Testis (tissue), 3 donors: ENCODE results near the gene WDR82. TPM values are rescaled to one million over a fixed set of nuclear protein-coding genes. Genes with fewer than 3 reads are reported as not detected.

Experiments
- DNase-seq: peaks from one replicate; pipeline ENCODE4 v3.0.0-alpha.2; 2019
- H3K27ac ChIP-seq, 2 donors: fragments of 200-600 bp; sonication (generic); one replicate each; pipeline ENCODE4 v1.5.1; 2019
- H3K27me3 ChIP-seq: fragments of 200-600 bp; sonication (generic); one replicate; pipeline ENCODE4 v1.5.1; 2019
- H3K36me3 ChIP-seq: fragments of 200-600 bp; sonication (generic); one replicate; pipeline ENCODE4 v1.5.1; 2017; ENCODE audit warnings: low read depth; ENCODE audit errors: missing control alignments
- H3K4me1 ChIP-seq: fragments of 200-600 bp; sonication (generic); one replicate; pipeline ENCODE4 v1.5.1; 2019
- H3K4me3 ChIP-seq, 2 donors: fragments of 200-600 bp; sonication (generic); one replicate each; pipeline ENCODE4 v1.5.1; 2017 to 2019
- H3K9me3 ChIP-seq: fragments of 200-600 bp; sonication (generic); one replicate; pipeline ENCODE4 v1.5.1; 2017
- POLR2A ChIP-seq: fragments of 450-650 bp; IDR thresholded peaks from one replicate; pipeline ENCODE4 v1.6.1; 2017; ENCODE audit warnings: antibody characterized with exemption, mild to moderate bottlenecking, moderate library complexity
- WGBS, 2 donors: methylation state at CpG; one replicate each; pipeline ENCODE4 v1.1.5; 2018; 5-methylcytosine and 5-hydroxymethylcytosine counted together
- intact Hi-C: fragments of 100-400 bp; cut with DNase I; formaldehyde crosslinking; loops from one replicate; pipeline ENCODE4 v1.15.1; 2023; ENCODE audit warnings: low total_unique reads
- polyA plus RNA-seq: library from polyadenylated mRNA; stranded (reverse); fragments of 350-450 nt; fragmentation: Illumina TruSeq; extraction: RNeasy Lipid Tissue Mini Kit (QIAGEN cat#74804); gene quantifications from one replicate; pipeline ENCODE4 v1.2.3, GENCODE V29; 2014; ENCODE audit warnings: low read depth, low replicate concordance; ENCODE audit not compliant: insufficient read depth
- total RNA-seq, 2 donors: library from RNA; depleted of rRNA; stranded (reverse); fragments of >200 nt; gene quantifications; one replicate each; pipeline ENCODE4 v1.2.3, GENCODE V29; 2016
- TF ChIP-seq, protein P1 (sequence below), 3 experiments: fragments of 450-650 bp in 2 of 3; fragments of 200-600 bp in 1 of 3; sonication (generic) in 1 of 3; IDR thresholded peaks; one replicate each; pipeline ENCODE4 v1.5.1; 2016 to 2019; ENCODE audit warnings: antibody characterized with exemption in 3 of 3, mild to moderate bottlenecking in 2 of 3, moderate library complexity in 1 of 3

The WDR82 gene
- total and polyA plus RNA-seq, 3 donors from 2014 or later: 76.1 to 85.7 (median 80.9) TPM

DNA sequence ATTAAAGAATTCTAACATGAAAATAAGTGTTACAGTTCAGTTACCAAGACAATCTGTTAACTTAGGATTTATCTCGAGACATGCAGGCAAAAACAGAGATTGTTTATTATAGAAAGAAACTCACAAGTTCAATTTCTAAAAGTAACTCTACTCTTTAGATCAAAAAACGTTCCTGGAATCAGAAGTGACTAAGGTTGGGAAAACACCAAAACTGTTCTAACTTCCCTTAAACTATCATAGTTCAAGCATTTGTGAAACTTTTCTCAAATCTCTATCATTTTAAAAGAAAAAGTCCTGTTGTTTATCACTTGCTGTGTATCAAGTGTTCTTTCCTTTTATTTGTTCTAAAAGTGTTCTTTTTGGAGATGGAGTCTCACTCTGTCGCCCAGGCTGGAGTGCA is 8.7 kb downstream of the WDR82 start:
- no peak overlapping the region for H3K4me3 ChIP-seq
- DNase-seq: no peak
- H3K27ac ChIP-seq: peak overlapping the region in 1 of 2 donors; percentile 47
- no peaks in the 10 kb centered on the region for H3K27me3 ChIP-seq
- no peak for TF ChIP-seq POLR2A
- TF ChIP-seq, protein P1, sequence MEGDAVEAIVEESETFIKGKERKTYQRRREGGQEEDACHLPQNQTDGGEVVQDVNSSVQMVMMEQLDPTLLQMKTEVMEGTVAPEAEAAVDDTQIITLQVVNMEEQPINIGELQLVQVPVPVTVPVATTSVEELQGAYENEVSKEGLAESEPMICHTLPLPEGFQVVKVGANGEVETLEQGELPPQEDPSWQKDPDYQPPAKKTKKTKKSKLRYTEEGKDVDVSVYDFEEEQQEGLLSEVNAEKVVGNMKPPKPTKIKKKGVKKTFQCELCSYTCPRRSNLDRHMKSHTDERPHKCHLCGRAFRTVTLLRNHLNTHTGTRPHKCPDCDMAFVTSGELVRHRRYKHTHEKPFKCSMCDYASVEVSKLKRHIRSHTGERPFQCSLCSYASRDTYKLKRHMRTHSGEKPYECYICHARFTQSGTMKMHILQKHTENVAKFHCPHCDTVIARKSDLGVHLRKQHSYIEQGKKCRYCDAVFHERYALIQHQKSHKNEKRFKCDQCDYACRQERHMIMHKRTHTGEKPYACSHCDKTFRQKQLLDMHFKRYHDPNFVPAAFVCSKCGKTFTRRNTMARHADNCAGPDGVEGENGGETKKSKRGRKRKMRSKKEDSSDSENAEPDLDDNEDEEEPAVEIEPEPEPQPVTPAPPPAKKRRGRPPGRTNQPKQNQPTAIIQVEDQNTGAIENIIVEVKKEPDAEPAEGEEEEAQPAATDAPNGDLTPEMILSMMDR (IDR thresholded peaks at IDR 0.05): no peak
- peaks cover 4% of the 10 kb centered on the region for H3K36me3 ChIP-seq
- H3K4me1 ChIP-seq: peaks cover 40% of the 10 kb centered on the region
- intact Hi-C loops: no loop called here
- H3K9me3 ChIP-seq: no peaks in the 10 kb centered on the region
- WGBS, 2 donors: 32 to 50% methylated on average over 3 of the region's 3 CpGs

DNA sequence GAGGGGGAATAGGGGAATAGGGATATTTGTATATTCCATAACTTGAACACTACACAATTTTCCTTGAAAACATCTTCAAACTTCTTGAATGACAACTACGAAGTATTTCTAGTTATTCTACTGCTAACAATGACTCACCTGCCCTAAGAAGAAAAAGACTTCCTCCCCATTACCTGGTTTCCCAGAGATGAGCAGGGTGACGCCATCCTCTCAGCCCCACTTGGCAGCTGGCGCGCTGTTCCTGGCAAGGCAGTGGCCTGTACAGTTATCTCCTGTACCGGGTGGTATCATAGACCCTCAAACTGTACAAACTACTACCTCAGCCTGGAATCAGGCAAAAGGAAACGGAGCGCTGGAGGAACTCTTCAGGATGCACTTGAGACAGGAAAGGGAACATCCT is 10.4 kb downstream of the WDR82 start:
- no peak overlapping the region for H3K4me3 ChIP-seq
- H3K4me1 ChIP-seq: peaks cover 35% of the 10 kb centered on the region
- H3K27me3 ChIP-seq: no peaks in the 10 kb centered on the region
- no peaks in the 10 kb centered on the region for H3K9me3 ChIP-seq
- no peaks in the 10 kb centered on the region for H3K36me3 ChIP-seq
- no peak for TF ChIP-seq POLR2A
- TF ChIP-seq, protein P1 (IDR thresholded peaks at IDR 0.05): no peak
- WGBS, 2 donors: 80 to 84% methylated on average over 7 of the region's 7 CpGs
- intact Hi-C loops: no loop called here
- H3K27ac ChIP-seq: no peak overlapping the region
- DNase-seq: no peak

DNA sequence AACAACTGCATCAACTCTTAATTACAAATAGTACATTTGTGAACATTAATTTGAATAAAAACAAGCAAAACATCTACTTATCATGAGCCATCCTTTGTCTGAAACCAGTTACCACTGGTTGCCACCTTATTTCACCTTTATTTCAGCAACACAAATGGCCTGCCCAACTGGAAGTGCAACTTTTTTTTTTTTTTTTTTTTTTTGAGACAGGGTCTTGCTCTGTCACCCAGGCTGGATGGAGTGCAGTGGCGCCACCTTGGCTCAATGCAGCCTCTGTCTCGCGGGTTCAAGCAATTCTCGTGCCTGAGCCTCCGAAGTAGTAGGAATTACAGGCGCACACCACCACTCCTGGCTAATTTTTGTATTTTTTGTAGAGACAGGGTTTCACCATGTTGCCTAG is 13.1 kb downstream of the WDR82 start:
- intact Hi-C loops: no loop called here
- H3K4me1 ChIP-seq: peaks cover 13% of the 10 kb centered on the region
- WGBS, 2 donors: 85 to 91% methylated on average over 6 of the region's 6 CpGs
- H3K9me3 ChIP-seq: no peaks in the 10 kb centered on the region
- no peak for DNase-seq
- TF ChIP-seq, protein P1 (IDR thresholded peaks at IDR 0.05): no peak
- TF ChIP-seq POLR2A: no peak
- no peaks in the 10 kb centered on the region for H3K36me3 ChIP-seq
- no peak overlapping the region for H3K4me3 ChIP-seq
- no peak overlapping the region for H3K27ac ChIP-seq
- no peaks in the 10 kb centered on the region for H3K27me3 ChIP-seq

DNA sequence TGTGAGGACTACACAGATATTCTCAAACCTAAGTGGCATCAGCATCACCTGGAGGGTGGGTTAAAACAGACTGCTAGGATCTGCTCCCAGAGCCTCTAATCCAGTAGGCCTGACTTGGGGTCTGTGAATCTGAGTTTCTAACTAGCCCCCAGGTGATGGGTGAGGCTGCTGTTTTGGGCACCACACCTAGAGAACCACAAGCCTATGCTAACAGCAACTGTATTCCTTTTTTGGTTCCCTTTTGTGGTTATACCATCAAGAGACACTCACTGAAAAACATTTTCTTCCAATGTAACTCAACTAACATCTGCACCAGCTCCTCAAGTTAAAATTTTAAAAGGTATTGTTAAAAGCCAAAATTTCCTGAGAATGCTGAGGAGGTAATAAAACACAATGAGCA is 16.0 kb downstream of the WDR82 start:
- Histone ChIP-seq H3K27me3 (no peaks in the 10 kb centered on the region), H3K4me1 (no peaks in the 10 kb centered on the region), H3K4me3 (no peak overlapping the region), H3K27ac (no peak overlapping the region), H3K36me3 (no peaks in the 10 kb centered on the region), H3K9me3 (no peaks in the 10 kb centered on the region)
- intact Hi-C loops: no loop called here
- no peak for TF ChIP-seq POLR2A
- TF ChIP-seq, protein P1 (IDR thresholded peaks at IDR 0.05): no peak
- DNase-seq: no peak

DNA sequence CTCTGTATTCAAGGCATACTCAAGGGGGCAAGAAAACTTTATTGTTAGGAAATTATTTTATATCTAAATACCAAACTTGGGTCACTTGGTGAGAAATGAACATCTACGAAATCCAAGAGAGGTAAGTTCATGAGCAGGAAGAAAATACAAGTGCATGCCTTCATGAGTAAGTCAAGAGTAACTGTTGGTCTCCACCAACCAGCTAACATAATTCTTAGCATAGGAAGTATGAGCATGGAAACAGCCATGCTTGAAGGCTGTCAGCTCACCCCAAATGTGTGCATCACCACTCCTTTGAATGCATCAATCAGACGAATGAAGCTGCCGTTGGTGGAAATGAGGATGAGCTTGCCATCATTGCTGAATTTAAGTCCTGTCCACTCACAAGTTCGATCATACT is 19.0 kb downstream of the WDR82 start:
- Histone ChIP-seq H3K27me3 (no peaks in the 10 kb centered on the region), H3K4me1 (no peaks in the 10 kb centered on the region), H3K27ac (no peak overlapping the region), H3K36me3 (no peaks in the 10 kb centered on the region), H3K9me3 (no peaks in the 10 kb centered on the region), H3K4me3 (no peak overlapping the region)
- intact Hi-C loops: no loop called here
- no peak for DNase-seq
- TF ChIP-seq, protein P1 (IDR thresholded peaks at IDR 0.05): no peak
- no peak for TF ChIP-seq POLR2A
- WGBS, 2 donors: 87 to 88% methylated on average over 4 of the region's 4 CpGs
